WI38 (cell line): ENCODE measurements around the gene FGGY.

Experiments
- H3K4me3 ChIP-seq: 2 replicates; pipeline ENCODE4 v1.5.1; 2011; ENCODE audit warnings: low read depth, mild to moderate bottlenecking, control low read depth, low read length
- CTCF ChIP-seq: IDR thresholded peaks from 2 replicates; pipeline ENCODE4 v1.5.1; 2012; ENCODE audit warnings: low read depth, mild to moderate bottlenecking, control low read depth, low read length

Gene FGGY

DNA sequence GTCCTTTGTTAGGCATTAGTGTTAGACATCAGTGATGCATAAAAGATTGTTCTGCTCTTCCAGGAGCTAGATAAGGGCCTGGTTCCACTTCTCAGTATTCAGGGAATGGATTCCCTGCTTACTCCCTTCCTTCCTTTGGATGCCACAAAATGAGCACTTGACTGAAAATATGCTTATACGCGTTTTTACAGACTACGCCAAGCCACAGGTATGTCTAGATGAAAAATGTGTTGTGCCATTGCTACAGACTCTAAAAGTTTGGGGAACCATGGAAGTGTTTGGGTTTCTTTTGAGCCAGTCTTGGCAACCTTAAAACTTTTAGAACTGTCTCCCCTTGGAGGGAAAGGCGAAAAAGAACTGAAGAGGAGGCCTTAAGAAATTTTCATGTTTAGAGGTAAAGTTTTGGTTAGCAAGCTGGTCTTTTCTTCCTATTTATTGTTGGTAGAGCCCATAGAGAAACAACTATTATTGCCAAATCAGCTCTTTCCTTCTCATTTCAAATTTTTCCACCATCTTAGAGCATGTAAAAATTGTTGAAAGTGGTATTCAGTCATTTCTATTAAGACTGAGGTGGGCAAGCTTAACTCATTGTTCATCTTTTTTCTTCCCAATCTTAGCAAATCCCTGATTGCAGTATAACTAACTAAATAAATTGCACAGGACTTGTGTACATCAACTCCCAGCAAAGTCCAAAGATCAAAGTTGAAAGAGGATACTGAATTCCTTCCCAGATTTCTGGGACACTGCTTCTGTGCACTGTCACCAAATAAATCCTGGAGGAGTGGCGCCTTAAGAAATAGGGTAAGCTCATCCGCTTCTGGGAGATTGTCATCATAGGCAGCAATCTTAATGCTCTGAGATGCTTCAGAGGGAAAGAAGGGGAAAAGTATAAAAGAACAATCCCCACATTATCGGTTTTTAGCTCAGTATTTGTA is 18.9 kb downstream of the FGGY start:
- H3K4me3 ChIP-seq: no peak overlapping the region

GRCh38 chr1:59316497-59317128 is 19.7 kb downstream of the FGGY start:
- peak overlapping the region; percentile 35 for H3K4me3 ChIP-seq
- TF ChIP-seq CTCF: no peak

More for the DNA sequence above, 18.9 kb downstream of the FGGY start:
- no peak for TF ChIP-seq CTCF

DNA sequence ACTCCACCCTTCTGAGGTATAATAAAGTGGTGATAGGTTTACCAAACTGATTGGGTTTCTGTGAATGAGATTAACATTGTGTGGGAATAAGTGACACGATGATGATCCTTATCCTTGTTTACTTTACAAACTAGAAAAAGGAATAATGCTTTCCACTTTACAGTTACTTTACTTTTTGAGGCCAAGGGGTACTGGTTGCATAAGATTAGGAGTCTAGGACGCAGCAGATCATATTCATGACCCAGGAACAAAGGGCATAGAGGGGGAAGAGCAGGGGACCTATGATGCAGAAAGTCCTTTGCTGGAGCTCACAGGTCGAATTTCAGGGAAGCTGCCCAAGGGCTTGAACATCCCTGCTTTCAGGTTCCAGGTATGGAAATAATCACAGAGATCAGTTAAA is 20.4 kb downstream of the FGGY start:
- no peak for TF ChIP-seq CTCF
- peak overlapping the region; percentile 35 for H3K4me3 ChIP-seq

GRCh38 chr1:59317780-59318179 is 20.9 kb downstream of the FGGY start:
- TF ChIP-seq CTCF: no peak

GRCh38 chr1:59318271-59318860 is 21.5 kb downstream of the FGGY start:
- TF ChIP-seq CTCF: no peak
- H3K4me3 ChIP-seq: no peak overlapping the region

More at GRCh38 chr1:59317780-59318179, 20.9 kb downstream of the FGGY start:
- no peak overlapping the region for H3K4me3 ChIP-seq

DNA sequence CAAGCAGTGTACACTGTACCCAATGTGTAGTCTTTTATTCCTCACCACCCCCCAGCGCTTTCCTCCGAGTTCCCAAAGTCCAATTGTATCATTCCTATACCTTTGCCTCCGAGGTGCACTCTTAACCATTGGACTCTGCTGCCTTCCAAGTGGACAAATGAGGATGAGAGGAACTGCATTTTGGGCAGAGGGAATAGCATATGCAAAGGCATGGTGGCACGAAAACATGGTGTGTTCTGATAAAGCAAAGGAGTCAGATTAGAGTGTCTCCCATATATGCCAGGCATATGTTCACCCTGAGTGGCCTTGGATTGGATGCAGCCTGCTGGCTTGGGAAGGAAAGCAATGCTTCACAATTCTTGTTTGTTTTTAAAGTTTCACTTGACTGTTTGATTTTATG is 25.5 kb downstream of the FGGY start:
- no peak overlapping the region for H3K4me3 ChIP-seq
- TF ChIP-seq CTCF: no peak
